Osteoblast (primary cell): ENCODE data around the gene ABCB9. TPM values are rescaled to one million over a fixed set of nuclear protein-coding genes. Genes with fewer than 3 reads are reported as not detected.

Experiments
- DNase-seq: peaks from one replicate; pipeline ENCODE4 v3.0.0; 2011; ENCODE audit warnings: low spot score, mixed read lengths; ENCODE audit not compliant: insufficient read length; ENCODE audit errors: missing footprints
- H2AFZ ChIP-seq: 2 replicates; pipeline ENCODE4 v1.6.0; 2011; ENCODE audit warnings: mild to moderate bottlenecking, low read length
- H3K27ac ChIP-seq: 2 replicates; pipeline ENCODE4 v1.5.1; 2011; ENCODE audit warnings: mild to moderate bottlenecking, low read depth, low read length, moderate library complexity
- H3K27me3 ChIP-seq: 2 replicates; pipeline ENCODE4 v1.6.0; 2012; ENCODE audit warnings: mild to moderate bottlenecking, control low read depth, inconsistent platforms, low read length, moderate library complexity; ENCODE audit not compliant: insufficient read depth
- H3K36me3 ChIP-seq: 2 replicates; pipeline ENCODE4 v1.5.1; 2011; ENCODE audit warnings: mild to moderate bottlenecking, low read length, control low read depth, moderate library complexity; ENCODE audit not compliant: insufficient read depth
- H3K4me1 ChIP-seq: 2 replicates; pipeline ENCODE4 v1.5.1; 2011; ENCODE audit warnings: mild to moderate bottlenecking, low read length, control low read depth, moderate library complexity; ENCODE audit not compliant: insufficient read depth
- H3K4me2 ChIP-seq: 2 replicates; pipeline ENCODE4 v1.6.0; 2011; ENCODE audit warnings: mild to moderate bottlenecking, low read length; ENCODE audit not compliant: insufficient read depth
- H3K4me3 ChIP-seq: fragments of 200-600 bp; sonication (generic); 3 replicates; pipeline ENCODE4 v1.5.1; 2012; ENCODE audit warnings: mild to moderate bottlenecking, low read length, inconsistent platforms; ENCODE audit not compliant: insufficient read depth
- H3K79me2 ChIP-seq: 2 replicates; pipeline ENCODE4 v1.6.0; 2012; ENCODE audit warnings: mild to moderate bottlenecking, low read length, control low read depth, inconsistent platforms; ENCODE audit not compliant: insufficient read depth
- H3K9me3 ChIP-seq: 2 replicates; pipeline ENCODE4 v1.5.1; 2011; ENCODE audit warnings: low read depth, low read length, control low read depth
- H4K20me1 ChIP-seq: 2 replicates; pipeline ENCODE4 v1.6.0; 2012; ENCODE audit warnings: mild to moderate bottlenecking, low read length, control low read depth; ENCODE audit not compliant: insufficient read depth
- total RNA-seq: library from RNA; depleted of rRNA; stranded (reverse); fragments of >200 nt; gene quantifications from 2 replicates; pipeline ENCODE4 v1.2.3, GENCODE V29; 2012
- TF ChIP-seq, protein P1 (sequence below): IDR thresholded peaks from 2 replicates; pipeline ENCODE4 v1.5.1; 2011; ENCODE audit warnings: mild to moderate bottlenecking, low read depth, low read length, moderate library complexity; ENCODE audit errors: extremely low read depth

ABCB9 gene
- total RNA-seq, 1 donor = 11.9 TPM

DNA sequence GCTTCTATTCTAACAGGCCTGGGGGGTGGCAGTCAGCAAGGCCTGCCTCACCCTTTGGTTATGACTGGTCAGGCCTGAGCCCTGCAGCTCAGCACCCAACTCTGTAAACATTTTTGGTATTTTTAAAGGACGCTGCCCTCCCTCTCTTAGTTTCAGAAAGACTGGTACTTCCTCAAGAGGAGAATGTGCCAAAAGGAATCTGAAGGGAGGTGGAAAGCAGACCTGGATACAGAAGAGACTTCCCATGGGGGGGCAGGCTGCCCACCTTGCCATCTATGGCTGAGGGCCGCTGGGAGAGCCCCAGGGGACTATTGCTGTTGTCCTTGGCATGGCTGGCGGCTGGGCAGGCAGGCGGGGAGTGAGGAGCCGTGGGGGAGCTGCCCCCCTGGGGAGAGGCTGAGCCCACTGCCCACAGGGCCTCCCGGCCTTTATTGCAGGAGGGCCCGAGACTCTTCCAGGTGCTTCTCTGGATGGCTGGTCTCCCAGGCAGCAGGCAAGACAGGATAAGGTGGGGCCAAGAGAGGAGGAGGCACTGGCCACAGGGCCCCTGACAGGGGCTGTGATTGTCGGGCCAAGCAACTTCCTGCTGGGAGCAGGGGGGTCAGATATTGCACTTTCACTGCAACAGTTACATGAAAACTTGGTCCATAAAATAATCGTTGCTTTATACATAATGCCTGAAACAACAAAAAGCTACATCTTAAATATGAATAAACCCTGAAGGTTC, 17.7 kb upstream of the ABCB9 start:
- DNase-seq = peak; percentile 95
- peak overlapping the region; percentile 64 for H3K4me2 ChIP-seq
- no peaks in the 10 kb centered on the region for H3K27me3 ChIP-seq
- H2AFZ ChIP-seq = peak overlapping the region; percentile 72
- H3K9me3 ChIP-seq = no peaks in the 10 kb centered on the region
- peaks cover 42% of the 10 kb centered on the region for H3K79me2 ChIP-seq
- H3K4me1 ChIP-seq = peaks cover 45% of the 10 kb centered on the region
- H4K20me1 ChIP-seq = peaks cover 12% of the 10 kb centered on the region
- peaks cover 13% of the 10 kb centered on the region for H3K36me3 ChIP-seq
- H3K27ac ChIP-seq = peak overlapping the region; percentile 28
- TF ChIP-seq, protein P1, sequence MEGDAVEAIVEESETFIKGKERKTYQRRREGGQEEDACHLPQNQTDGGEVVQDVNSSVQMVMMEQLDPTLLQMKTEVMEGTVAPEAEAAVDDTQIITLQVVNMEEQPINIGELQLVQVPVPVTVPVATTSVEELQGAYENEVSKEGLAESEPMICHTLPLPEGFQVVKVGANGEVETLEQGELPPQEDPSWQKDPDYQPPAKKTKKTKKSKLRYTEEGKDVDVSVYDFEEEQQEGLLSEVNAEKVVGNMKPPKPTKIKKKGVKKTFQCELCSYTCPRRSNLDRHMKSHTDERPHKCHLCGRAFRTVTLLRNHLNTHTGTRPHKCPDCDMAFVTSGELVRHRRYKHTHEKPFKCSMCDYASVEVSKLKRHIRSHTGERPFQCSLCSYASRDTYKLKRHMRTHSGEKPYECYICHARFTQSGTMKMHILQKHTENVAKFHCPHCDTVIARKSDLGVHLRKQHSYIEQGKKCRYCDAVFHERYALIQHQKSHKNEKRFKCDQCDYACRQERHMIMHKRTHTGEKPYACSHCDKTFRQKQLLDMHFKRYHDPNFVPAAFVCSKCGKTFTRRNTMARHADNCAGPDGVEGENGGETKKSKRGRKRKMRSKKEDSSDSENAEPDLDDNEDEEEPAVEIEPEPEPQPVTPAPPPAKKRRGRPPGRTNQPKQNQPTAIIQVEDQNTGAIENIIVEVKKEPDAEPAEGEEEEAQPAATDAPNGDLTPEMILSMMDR = no peak
- H3K4me3 ChIP-seq = no peak overlapping the region

DNA sequence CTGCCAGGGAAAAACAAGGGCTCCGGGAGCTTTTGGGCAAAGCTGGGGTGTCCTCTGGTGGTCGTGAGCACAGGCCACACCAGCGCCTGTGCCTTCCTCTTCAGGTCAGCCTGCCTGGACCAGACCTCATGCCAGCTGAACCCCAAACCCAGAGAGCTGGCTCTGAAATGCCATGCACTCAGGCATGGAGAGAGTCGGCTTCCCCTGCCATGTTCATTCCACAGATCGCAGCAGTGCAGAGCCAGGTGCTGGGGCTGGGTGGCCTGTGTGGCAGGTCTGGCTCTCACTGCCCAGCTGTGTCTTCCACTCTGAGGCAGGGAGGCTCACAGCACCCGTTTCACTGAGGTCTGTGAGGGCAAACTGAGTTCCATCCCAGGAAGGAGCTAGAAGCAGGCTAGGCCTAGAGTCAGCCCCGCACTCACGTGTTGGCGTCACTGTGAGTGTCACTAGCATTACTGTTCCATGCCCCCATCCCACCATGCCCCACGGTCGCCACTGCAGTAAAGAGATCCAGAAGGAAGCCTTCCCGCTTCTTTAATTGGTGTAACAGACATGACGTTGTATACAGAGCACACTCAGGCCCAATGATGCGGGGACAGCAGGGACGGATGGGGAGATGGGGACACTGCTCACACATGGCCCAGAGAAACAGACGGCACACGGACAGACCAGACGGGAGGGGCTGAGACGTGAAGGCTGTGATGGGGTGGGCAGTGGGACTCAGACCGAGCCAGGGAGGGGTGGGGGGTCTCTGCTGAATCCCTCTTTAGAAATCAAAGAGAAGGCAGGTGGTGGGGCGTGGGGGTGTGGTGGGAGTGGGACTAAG, 16.9 kb upstream of the ABCB9 start:
- H3K4me2 ChIP-seq = peak overlapping the region; percentile 95
- H3K9me3 ChIP-seq = no peaks in the 10 kb centered on the region
- no peak overlapping the region for H2AFZ ChIP-seq
- TF ChIP-seq, protein P1 = no peak
- peaks cover 45% of the 10 kb centered on the region for H3K4me1 ChIP-seq
- H3K36me3 ChIP-seq = peaks cover 13% of the 10 kb centered on the region
- H3K4me3 ChIP-seq = no peak overlapping the region
- DNase-seq = peak; percentile 85
- peaks cover 12% of the 10 kb centered on the region for H4K20me1 ChIP-seq
- H3K79me2 ChIP-seq = peaks cover 50% of the 10 kb centered on the region
- no peaks in the 10 kb centered on the region for H3K27me3 ChIP-seq
- H3K27ac ChIP-seq = no peak overlapping the region

DNA sequence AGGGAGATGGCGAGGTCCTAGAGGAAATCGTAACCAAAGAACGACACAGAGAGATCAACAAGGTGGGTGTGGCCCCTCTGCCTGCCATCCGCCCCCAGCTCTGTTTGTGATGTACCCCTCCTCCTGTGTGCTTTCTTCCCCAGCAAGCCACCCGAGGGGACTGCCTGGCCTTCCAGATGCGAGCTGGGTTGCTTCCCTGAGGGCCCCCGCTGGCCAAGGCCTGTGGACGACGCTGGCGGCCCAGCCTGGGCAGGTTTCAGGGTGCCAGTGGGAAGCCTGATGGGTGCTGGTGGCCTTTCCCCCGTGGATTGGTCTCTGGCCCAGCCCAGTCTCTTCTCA, 16.2 kb upstream of the ABCB9 start:
- peak; percentile 80 for DNase-seq

More for the DNA sequence above, 16.2 kb upstream of the ABCB9 start:
- no peaks in the 10 kb centered on the region for H3K9me3 ChIP-seq
- H3K27me3 ChIP-seq = no peaks in the 10 kb centered on the region
- peak overlapping the region; percentile 95 for H3K4me2 ChIP-seq
- no peak overlapping the region for H2AFZ ChIP-seq
- H3K4me3 ChIP-seq = peak overlapping the region; percentile 86
- H3K36me3 ChIP-seq = peaks cover 15% of the 10 kb centered on the region
- H3K79me2 ChIP-seq = peaks cover 57% of the 10 kb centered on the region
- peaks cover 45% of the 10 kb centered on the region for H3K4me1 ChIP-seq
- H4K20me1 ChIP-seq = peaks cover 12% of the 10 kb centered on the region
- no peak overlapping the region for H3K27ac ChIP-seq
- TF ChIP-seq, protein P1 = no peak
